Trophoblast cell (in vitro differentiated cells and primary cell): ENCODE data around the gene ZGRF1. TPM values are rescaled to one million over a fixed set of nuclear protein-coding genes. Genes with fewer than 3 reads are reported as not detected.

Source experiments
- DNase-seq, 2 donors: peaks; one replicate each; pipeline ENCODE4 v3.0.0-alpha.2; 2016
- H2AFZ ChIP-seq: 2 replicates; pipeline ENCODE4 v1.6.1; 2013; ENCODE audit warnings: low read length, moderate library complexity, mild to moderate bottlenecking; ENCODE audit not compliant: insufficient read depth, poor library complexity
- H2AK5ac ChIP-seq: 2 replicates; pipeline ENCODE4 v1.6.1; 2013; ENCODE audit warnings: mild to moderate bottlenecking, low read length
- H2BK120ac ChIP-seq: 2 replicates; pipeline ENCODE4 v1.6.1; 2013; ENCODE audit warnings: low read length, mild to moderate bottlenecking, moderate library complexity; ENCODE audit not compliant: insufficient read depth, poor library complexity
- H2BK12ac ChIP-seq: 2 replicates; pipeline ENCODE4 v1.6.1; 2013; ENCODE audit warnings: mild to moderate bottlenecking, low read length, moderate library complexity
- H2BK5ac ChIP-seq: 2 replicates; pipeline ENCODE4 v1.6.1; 2013; ENCODE audit warnings: low read length, low read depth, moderate library complexity, mild to moderate bottlenecking; ENCODE audit not compliant: poor library complexity
- H3K14ac ChIP-seq: 2 replicates; pipeline ENCODE4 v1.6.1; 2013; ENCODE audit warnings: mild to moderate bottlenecking, low read length
- H3K18ac ChIP-seq: 2 replicates; pipeline ENCODE4 v1.6.1; 2013; ENCODE audit warnings: mild to moderate bottlenecking, low read length
- H3K23ac ChIP-seq: 2 replicates; pipeline ENCODE4 v1.6.1; 2013; ENCODE audit warnings: low read length
- H3K27ac ChIP-seq: 2 replicates; pipeline ENCODE4 v1.5.1; 2013; ENCODE audit warnings: low read depth, mild to moderate bottlenecking, inconsistent platforms, low read length, moderate library complexity
- H3K27me3 ChIP-seq: 2 replicates; pipeline ENCODE4 v1.6.1; 2013; ENCODE audit warnings: inconsistent platforms, mild to moderate bottlenecking, low read length, moderate library complexity; ENCODE audit not compliant: insufficient read depth
- H3K36me3 ChIP-seq, 2 experiments: 1 replicate in 1 of 2; 2 replicates in 1 of 2; pipeline ENCODE4 v1.6.1; 2013; ENCODE audit warnings: low read length in 2 of 2, mild to moderate bottlenecking in 2 of 2, moderate library complexity in 1 of 2; ENCODE audit not compliant: insufficient read depth in 2 of 2, control insufficient read depth in 1 of 2
- H3K4ac ChIP-seq: 2 replicates; pipeline ENCODE4 v1.6.1; 2013; ENCODE audit warnings: low read depth, mild to moderate bottlenecking, low read length, moderate library complexity
- H3K4me1 ChIP-seq, 2 experiments: 1 replicate in 1 of 2; 2 replicates in 1 of 2; pipeline ENCODE4 v1.6.1; 2013; ENCODE audit warnings: low read length in 2 of 2, mild to moderate bottlenecking in 2 of 2, moderate library complexity in 1 of 2; ENCODE audit not compliant: insufficient read depth in 2 of 2, control insufficient read depth in 1 of 2
- H3K4me2 ChIP-seq: 2 replicates; pipeline ENCODE4 v1.6.1; 2013; ENCODE audit warnings: inconsistent platforms, mild to moderate bottlenecking, low read length, moderate library complexity
- H3K4me3 ChIP-seq: 2 replicates; pipeline ENCODE4 v1.5.1; 2013; ENCODE audit warnings: mild to moderate bottlenecking, low read depth, low read length, inconsistent platforms
- H3K79me1 ChIP-seq: one replicate; pipeline ENCODE4 v1.6.1; 2013; ENCODE audit warnings: low read length
- H3K79me2 ChIP-seq: 2 replicates; pipeline ENCODE4 v1.6.1; 2013; ENCODE audit warnings: low read length, mild to moderate bottlenecking; ENCODE audit not compliant: control insufficient read depth, insufficient read depth, poor library complexity
- H3K9ac ChIP-seq: 2 replicates; pipeline ENCODE4 v1.6.1; 2013; ENCODE audit warnings: mild to moderate bottlenecking, low read length
- H3K9me3 ChIP-seq: 2 replicates; pipeline ENCODE4 v1.6.1; 2013; ENCODE audit warnings: low read depth, mild to moderate bottlenecking, control low read depth, inconsistent platforms, low read length; ENCODE audit not compliant: insufficient read depth
- H4K12ac ChIP-seq: 2 replicates; pipeline ENCODE4 v1.6.1; 2013; ENCODE audit warnings: low read depth, mild to moderate bottlenecking, low read length, moderate library complexity
- H4K8ac ChIP-seq: 2 replicates; pipeline ENCODE4 v1.6.1; 2013; ENCODE audit warnings: low read depth, mild to moderate bottlenecking, low read length, moderate library complexity
- H4K91ac ChIP-seq: one replicate; pipeline ENCODE4 v1.6.1; 2013; ENCODE audit warnings: low read depth, mild to moderate bottlenecking, low read length, moderate library complexity
- WGBS: extraction: QIAGEN DNeasy Blood & Tissue Kit; methylation state at CpG from one replicate; pipeline ENCODE4 v1.1.7; 2013; ENCODE audit warnings: missing lambda C conversion rate; ENCODE audit not compliant: insufficient read length, insufficient coverage; ENCODE audit errors: extremely low coverage; 5-methylcytosine and 5-hydroxymethylcytosine counted together
- polyA plus RNA-seq: library from polyadenylated mRNA; stranded (reverse); fragments of 200-250 nt; gene quantifications from 2 replicates; pipeline ENCODE4 v1.2.3, GENCODE V29; 2013

The ZGRF1 gene, protein sequence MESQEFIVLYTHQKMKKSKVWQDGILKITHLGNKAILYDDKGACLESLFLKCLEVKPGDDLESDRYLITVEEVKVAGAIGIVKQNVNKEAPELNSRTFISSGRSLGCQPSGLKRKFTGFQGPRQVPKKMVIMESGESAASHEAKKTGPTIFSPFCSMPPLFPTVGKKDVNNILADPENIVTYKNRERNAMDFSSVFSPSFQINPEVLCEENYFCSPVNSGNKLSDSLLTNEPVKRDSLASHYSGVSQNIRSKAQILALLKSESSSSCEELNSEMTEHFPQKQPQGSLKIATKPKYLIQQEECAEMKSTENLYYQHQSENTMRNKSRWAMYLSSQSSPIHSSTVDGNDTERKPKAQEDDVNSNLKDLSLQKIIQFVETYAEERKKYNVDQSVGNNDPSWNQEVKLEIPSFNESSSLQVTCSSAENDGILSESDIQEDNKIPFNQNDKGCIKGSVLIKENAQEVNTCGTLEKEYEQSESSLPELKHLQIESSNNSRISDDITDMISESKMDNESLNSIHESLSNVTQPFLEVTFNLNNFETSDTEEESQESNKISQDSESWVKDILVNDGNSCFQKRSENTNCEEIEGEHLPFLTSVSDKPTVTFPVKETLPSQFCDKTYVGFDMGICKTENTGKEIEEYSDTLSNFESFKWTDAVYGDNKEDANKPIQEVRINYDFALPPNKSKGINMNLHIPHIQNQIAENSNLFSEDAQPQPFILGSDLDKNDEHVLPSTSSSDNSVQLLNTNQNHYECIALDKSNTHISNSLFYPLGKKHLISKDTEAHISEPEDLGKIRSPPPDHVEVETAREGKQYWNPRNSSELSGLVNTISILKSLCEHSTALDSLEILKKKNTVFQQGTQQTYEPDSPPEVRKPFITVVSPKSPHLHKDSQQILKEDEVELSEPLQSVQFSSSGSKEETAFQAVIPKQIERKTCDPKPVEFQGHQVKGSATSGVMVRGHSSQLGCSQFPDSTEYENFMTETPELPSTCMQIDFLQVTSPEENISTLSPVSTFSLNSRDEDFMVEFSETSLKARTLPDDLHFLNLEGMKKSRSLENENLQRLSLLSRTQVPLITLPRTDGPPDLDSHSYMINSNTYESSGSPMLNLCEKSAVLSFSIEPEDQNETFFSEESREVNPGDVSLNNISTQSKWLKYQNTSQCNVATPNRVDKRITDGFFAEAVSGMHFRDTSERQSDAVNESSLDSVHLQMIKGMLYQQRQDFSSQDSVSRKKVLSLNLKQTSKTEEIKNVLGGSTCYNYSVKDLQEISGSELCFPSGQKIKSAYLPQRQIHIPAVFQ (N-terminal part only)
- polyA plus RNA-seq, result 8.4 TPM in 2 replicates

DNA sequence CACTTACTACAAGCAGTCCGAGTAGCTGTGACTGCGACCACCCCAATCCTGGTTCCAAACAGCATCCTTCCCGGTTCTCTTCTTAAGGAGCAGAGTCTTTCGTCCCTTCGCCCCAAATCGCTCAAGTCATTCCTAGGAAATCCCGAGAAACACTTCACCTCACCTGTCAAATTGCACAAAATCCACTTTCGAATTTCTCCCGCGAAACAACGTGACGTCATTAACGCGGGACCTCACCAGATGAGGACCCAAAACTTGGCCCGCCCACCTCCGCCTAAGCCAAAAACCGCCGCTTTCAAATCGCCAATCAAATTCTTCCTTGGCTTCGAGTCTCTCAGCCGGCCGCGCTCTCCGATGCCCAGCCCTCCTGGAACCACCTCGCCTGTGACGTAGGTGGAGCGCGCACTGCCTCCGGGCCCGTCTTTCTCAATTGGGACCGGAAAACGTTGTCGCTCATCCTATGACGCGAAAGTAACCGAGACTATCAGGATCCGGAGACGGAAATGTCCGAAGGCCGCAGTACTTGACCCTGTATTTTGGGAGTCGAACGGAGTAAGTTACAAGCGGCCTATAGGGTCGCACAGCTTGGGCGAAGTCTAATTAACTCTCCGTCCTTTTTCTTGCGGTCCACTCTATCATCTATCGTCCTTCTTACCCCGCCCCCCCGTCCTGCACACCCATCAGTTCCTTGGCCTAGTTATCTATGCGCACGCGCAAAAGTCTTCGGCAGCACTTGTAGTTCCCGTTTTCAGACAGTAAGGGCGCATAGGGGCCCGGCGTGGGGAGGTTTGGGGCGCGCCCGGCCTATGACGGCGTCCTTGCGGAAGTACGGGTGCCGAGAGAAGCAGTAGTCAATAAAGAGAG is at the start of gene ZGRF1, which contains the start of gene LARP7:
Gene ZGRF1, minus strand, starts transcription at position 222 of the 864 bp plus-strand sequence. CDS start 3,733 bp downstream, outside the sequence.
Gene LARP7, plus strand, starts transcription at position 456 of the 864 bp plus-strand sequence. CDS start 7,527 bp downstream, outside the sequence.
- Histone ChIP-seq H2AFZ (peak within 1 kb of the TSS; percentile 82), H3K79me2 (peaks cover 1% of the 10 kb centered on the region), H3K4me3 (peak within 1 kb of the TSS; percentile 86), H3K18ac (peak within 1 kb of the TSS; percentile 25), H3K27me3 (no peaks in the 10 kb centered on the region), H3K14ac (peak within 1 kb of the TSS; percentile 67), H3K9me3 (no peaks in the 10 kb centered on the region), H2BK5ac (peak within 1 kb of the TSS; percentile 74), H3K4me2 (peak within 1 kb of the TSS; percentile 72), H2BK120ac (peak within 1 kb of the TSS; percentile 70), H2BK12ac (no peak within 1 kb of the TSS), H3K4me1 (peaks cover 3 to 6% of the 10 kb centered on the region in 2 experiments), H3K9ac (peak within 1 kb of the TSS; percentile 76), H2AK5ac (no peak within 1 kb of the TSS), H3K27ac (peak within 1 kb of the TSS; percentile 69), H3K4ac (peak within 1 kb of the TSS; percentile 40), H4K91ac (peak within 1 kb of the TSS; percentile 89), H3K23ac (no peak within 1 kb of the TSS), H3K36me3 (peaks cover 0 to 2% of the 10 kb centered on the region in 2 experiments), H3K79me1 (peaks cover 2% of the 10 kb centered on the region), H4K8ac (peak within 1 kb of the TSS; percentile 88), H4K12ac (peak within 1 kb of the TSS; percentile 70)
- no CpG with 5 or more reads among the region's 66 CpGs for WGBS
- DNase-seq, result peak; percentile 99 to 100

DNA sequence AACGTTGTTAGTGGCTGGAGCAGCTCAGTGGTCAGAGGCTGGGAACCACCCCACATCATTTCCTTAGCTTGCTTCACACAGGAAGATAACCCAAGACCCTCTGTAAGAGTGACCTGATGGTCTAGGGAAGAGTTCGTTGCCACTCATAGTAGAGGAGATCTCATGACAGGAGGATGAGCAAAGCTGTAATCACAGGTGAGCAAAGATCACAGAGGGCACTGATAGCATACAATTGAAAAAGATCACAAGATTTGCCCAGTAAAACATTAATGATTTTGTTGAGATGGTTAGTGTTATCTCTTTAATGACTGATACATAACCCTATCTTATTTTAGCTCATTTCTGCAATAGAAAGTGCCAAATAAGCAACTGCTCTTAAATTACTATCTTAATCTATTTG is 44.3 kb upstream of the ZGRF1 start:
- Histone ChIP-seq H3K79me2 (no peaks in the 10 kb centered on the region), H3K9ac (no peak overlapping the region), H2BK5ac (no peak overlapping the region), H3K18ac (no peak overlapping the region), H3K27ac (no peak overlapping the region), H3K27me3 (no peaks in the 10 kb centered on the region), H3K79me1 (no peaks in the 10 kb centered on the region), H2BK120ac (no peak overlapping the region), H4K8ac (no peak overlapping the region), H2AK5ac (no peak overlapping the region), H3K4me3 (no peak overlapping the region), H2AFZ (no peak overlapping the region), H3K4me1 (no peaks in the 10 kb centered on the region), H4K12ac (no peak overlapping the region), H3K36me3 (no peaks in the 10 kb centered on the region), H2BK12ac (no peak overlapping the region), H3K9me3 (no peaks in the 10 kb centered on the region), H3K14ac (no peak overlapping the region), H3K4me2 (no peak overlapping the region), H3K4ac (no peak overlapping the region), H3K23ac (no peak overlapping the region), H4K91ac (no peak overlapping the region)
- DNase-seq, result no peak
- WGBS, result no CpG with 5 or more reads among the region's 2 CpGs

- whole genome bisulfite sequencing, result no CpG with 5 or more reads among the region's 2 CpGs
Measured at GRCh38 chr4:112677519-112678091, 40.9 kb upstream of the ZGRF1 start.

More at GRCh38 chr4:112677519-112678091, 40.9 kb upstream of the ZGRF1 start:
- Histone ChIP-seq H3K27me3 (no peaks in the 10 kb centered on the region), H4K12ac (no peak overlapping the region), H2AFZ (no peak overlapping the region), H3K4me1 (no peaks in the 10 kb centered on the region), H2BK5ac (no peak overlapping the region), H4K8ac (no peak overlapping the region), H3K18ac (no peak overlapping the region), H3K79me1 (no peaks in the 10 kb centered on the region), H3K36me3 (no peaks in the 10 kb centered on the region), H3K9ac (no peak overlapping the region), H3K4me2 (no peak overlapping the region), H3K14ac (no peak overlapping the region), H3K23ac (no peak overlapping the region), H3K79me2 (no peaks in the 10 kb centered on the region), H3K4me3 (no peak overlapping the region), H3K27ac (no peak overlapping the region), H3K4ac (no peak overlapping the region), H3K9me3 (no peaks in the 10 kb centered on the region), H2BK120ac (no peak overlapping the region), H2AK5ac (no peak overlapping the region), H4K91ac (no peak overlapping the region), H2BK12ac (no peak overlapping the region)
- DNase-seq, result no peak
